Calu3 (cell line): ENCODE results near the gene PDE10A. TPM values are rescaled to one million over a fixed set of nuclear protein-coding genes. Genes with fewer than 3 reads are reported as not detected.

ENCODE experiments used
- BruUV-seq: library from RNA; stranded (reverse); fragments of 400-500 nt; replicated peaks from 2 replicates; lab custom pipeline; 2021; lab: Mats Ljungman, UMichigan
- CTCF ChIA-PET: fragments of 300-600 bp; sonication (Branson Sonifier 250); formaldehyde crosslinking; loops from one replicate; lab custom pipeline; 2022; ENCODE audit warnings: antibody characterized with exemption; lab: Charles Lee
- DNase-seq: peaks from one replicate; pipeline ENCODE4 v3.0.0; 2022
- H3K27ac Mint-ChIP-seq: one replicate; pipeline ENCODE4 v1.8.0; 2022; ENCODE audit warnings: mixed read lengths; ENCODE audit not compliant: unreplicated experiment
- H3K27me3 Mint-ChIP-seq: one replicate; pipeline ENCODE4 v1.8.0; 2022; ENCODE audit warnings: mixed read lengths; ENCODE audit not compliant: unreplicated experiment
- H3K36me3 Mint-ChIP-seq: one replicate; pipeline ENCODE4 v1.8.0; 2022; ENCODE audit warnings: mild to moderate bottlenecking, moderate library complexity, mixed read lengths; ENCODE audit not compliant: insufficient read depth, unreplicated experiment
- H3K4me1 Mint-ChIP-seq: one replicate; pipeline ENCODE4 v1.8.0; 2022; ENCODE audit warnings: mild to moderate bottlenecking, low read depth, mixed read lengths; ENCODE audit not compliant: unreplicated experiment
- H3K4me3 Mint-ChIP-seq: one replicate; pipeline ENCODE4 v1.8.0; 2022; ENCODE audit warnings: mild to moderate bottlenecking, low read depth, moderate library complexity, mixed read lengths; ENCODE audit not compliant: unreplicated experiment
- H3K9me3 Mint-ChIP-seq: one replicate; pipeline ENCODE4 v1.8.0; 2022; ENCODE audit warnings: low read depth, mixed read lengths; ENCODE audit not compliant: unreplicated experiment
- CTCF ChIP-seq: fragments of 200-600 bp; IDR thresholded peaks from one replicate; pipeline ENCODE4 v1.8.0; 2022; ENCODE audit warnings: antibody characterized with exemption; ENCODE audit not compliant: unreplicated experiment
- intact Hi-C: fragments of 100-400 bp; cut with micrococcal nuclease; formaldehyde crosslinking; loops from one replicate; pipeline ENCODE4 v1.10.0; 2022; ENCODE audit not compliant: unreplicated experiment
- total RNA-seq: library from RNA; stranded (reverse); gene quantifications from 2 replicates; pipeline ENCODE4 v1.2.3, GENCODE V29; 2022

PDE10A gene
- total RNA-seq, 1 experiment from 2014 or later = 22.5 TPM

DNA sequence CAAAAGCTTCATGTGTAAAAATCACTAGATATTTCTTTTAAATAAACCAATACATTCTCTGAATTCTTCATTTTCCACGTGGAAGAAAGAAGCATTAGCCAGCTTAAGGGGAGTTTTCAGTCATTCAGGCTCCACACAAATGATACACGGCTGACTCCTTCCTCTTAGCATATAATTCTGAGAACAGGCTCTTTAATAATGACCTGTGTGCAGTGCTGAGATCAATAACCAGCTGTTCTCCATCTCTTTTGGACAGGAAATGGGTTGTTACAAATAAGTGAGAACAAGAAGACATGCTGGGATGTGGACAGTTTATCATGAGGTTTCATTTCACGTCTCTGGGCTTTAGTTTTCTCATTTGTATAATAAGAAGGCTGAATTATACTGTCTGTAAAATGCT is 206.8 kb downstream of the PDE10A start:
- Mint-ChIP-seq H3K27ac (no peak overlapping the region), H3K4me3 (no peak overlapping the region), H3K27me3 (no peaks in the 10 kb centered on the region), H3K9me3 (no peaks in the 10 kb centered on the region), H3K36me3 (peaks cover 8% of the 10 kb centered on the region), H3K4me1 (no peaks in the 10 kb centered on the region)
- no TSS peak for BruUV-seq
- DNase-seq = no peak
- TF ChIP-seq CTCF = no peak
- CTCF ChIA-PET = no interaction called here
- intact Hi-C loops = no loop called here

DNA sequence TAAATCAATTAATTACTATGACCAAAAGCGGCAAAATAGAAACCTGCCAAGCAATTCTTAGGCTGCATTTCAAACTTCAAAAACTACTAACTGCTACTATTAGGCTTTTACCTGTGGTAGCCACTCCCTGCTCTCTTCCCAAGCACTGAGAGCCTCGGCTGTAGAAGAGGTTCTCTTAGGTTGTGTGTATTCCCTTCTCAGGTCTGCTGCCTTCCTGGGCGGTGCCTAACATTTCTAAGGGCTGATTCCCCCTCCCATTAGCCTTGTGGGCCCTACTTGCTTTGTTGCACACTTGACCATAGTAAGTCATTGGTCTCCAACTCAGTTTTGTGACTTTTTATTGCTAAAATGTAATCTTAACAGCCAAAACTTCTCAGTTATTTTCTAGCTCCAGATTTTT is 207.6 kb downstream of the PDE10A start:
- Mint-ChIP-seq H3K4me3 (no peak overlapping the region), H3K27me3 (no peaks in the 10 kb centered on the region), H3K36me3 (peaks cover 7% of the 10 kb centered on the region), H3K27ac (no peak overlapping the region), H3K4me1 (no peaks in the 10 kb centered on the region), H3K9me3 (no peaks in the 10 kb centered on the region)
- intact Hi-C loops = no loop called here
- TF ChIP-seq CTCF = no peak
- CTCF ChIA-PET = no interaction called here
- DNase-seq = no peak
- no TSS peak for BruUV-seq

GRCh38 chr6:165453395-165453794 is 209.6 kb downstream of the PDE10A start:
- BruUV-seq = no TSS peak
- intact Hi-C loops = no loop called here
- CTCF ChIA-PET = no interaction called here

GRCh38 chr6:165451838-165452237 is 211.2 kb downstream of the PDE10A start:
- no peak for TF ChIP-seq CTCF
- H3K36me3 Mint-ChIP-seq = no peaks in the 10 kb centered on the region
- H3K9me3 Mint-ChIP-seq = no peaks in the 10 kb centered on the region
- H3K27me3 Mint-ChIP-seq = no peaks in the 10 kb centered on the region
- intact Hi-C loops = no loop called here
- H3K4me3 Mint-ChIP-seq = no peak overlapping the region
- no peak overlapping the region for H3K27ac Mint-ChIP-seq
- BruUV-seq = no TSS peak
- CTCF ChIA-PET = interaction anchor here (0.6 to 1.5 kb wide), 2 partner anchors 12 to 154 kb away, joined by 3 read pairs; no protein-coding TSS in a partner anchor
- DNase-seq = no peak
- H3K4me1 Mint-ChIP-seq = no peaks in the 10 kb centered on the region

More at GRCh38 chr6:165453395-165453794, 209.6 kb downstream of the PDE10A start:
- Mint-ChIP-seq H3K27ac (no peak overlapping the region), H3K36me3 (no peaks in the 10 kb centered on the region), H3K27me3 (no peaks in the 10 kb centered on the region), H3K4me3 (no peak overlapping the region), H3K9me3 (no peaks in the 10 kb centered on the region), H3K4me1 (no peaks in the 10 kb centered on the region)
- DNase-seq = no peak
- no peak for TF ChIP-seq CTCF
